ENCODE measurements around the gene RIMS1. TPM values are rescaled to one million over a fixed set of nuclear protein-coding genes. Genes with fewer than 3 reads are reported as not detected.

RIMS1 gene
- total and polyA plus RNA-seq, 2 donors (not counting 3 experiments of a cell fraction or from before 2014, with no cell fraction given): 0.15 TPM; not detected in 1

GRCh38 chr6:72410769-72411168 lies 524.4 kb downstream of the RIMS1 start:
- BruUV-seq (replicated peaks): no TSS peak
- no peaks in the 10 kb centered on the region for H3K9me1 ChIP-seq (replicated peaks; ENCODE audit: control insufficient read depth, extremely low read depth, insufficient read depth, low read length)
- H3K9ac ChIP-seq (replicated peaks; ENCODE audit: extremely low read depth, insufficient read depth, low read length): no peak overlapping the region
- CTCF ChIA-PET: interaction anchor here (0.7 to 11.0 kb wide), 14 partner anchors 9 to 916 kb away, joined by 3 to 278 read pairs (median 6); no protein-coding TSS in a partner anchor
- H2AFZ ChIP-seq (ENCODE audit: low read depth, low read length): no peak overlapping the region
- FAIRE-seq (no peak), DNase-seq (ENCODE audit: low read depth, low spot score) (no peak)
- H3K79me2 ChIP-seq (ENCODE audit: control insufficient read depth, insufficient read depth, low read length): no peaks in the 10 kb centered on the region
- H3K4me2 ChIP-seq (ENCODE audit: insufficient read depth, low read length): no peak overlapping the region
- H3K4me3 ChIP-seq (replicated peaks in 1 of 3; ENCODE audit: insufficient read depth in 1 of 3, low read depth in 1 of 3, low read length in 3 of 3): no peak overlapping the region
- TF ChIP-seq POLR2AphosphoS5 (IDR thresholded peaks at IDR 0.05; ENCODE audit: insufficient read depth, low read depth, low read length): no peak
- no peak for TF ChIP-seq CTCF (IDR thresholded peaks at IDR 0.05; ENCODE audit: extremely low read depth in 1 of 2, insufficient read depth in 1 of 2, low read depth in 1 of 2, low read length in 2 of 2)
- no peak for TF ChIP-seq EZH2 (IDR thresholded peaks at IDR 0.05; ENCODE audit: borderline replicate concordance, low read depth, low read length, severe bottlenecking)
- TF ChIP-seq GATA2 (IDR thresholded peaks at IDR 0.05; ENCODE audit: insufficient read depth, insufficient read length, low read depth, low read length): no peak
- TF ChIP-seq JUN (IDR thresholded peaks at IDR 0.05; ENCODE audit: borderline replicate concordance, insufficient read depth, insufficient read length, low read depth): no peak
- no peak for TF ChIP-seq MYC (IDR thresholded peaks at IDR 0.05; ENCODE audit: low read depth, low read length)
- no peak for TF ChIP-seq FOS (IDR thresholded peaks at IDR 0.05; ENCODE audit: borderline replicate concordance, insufficient read depth, low read length)
- TF ChIP-seq POLR2A (IDR thresholded peaks at IDR 0.05; ENCODE audit: low read depth, low read length): no peak
- no peak for TF ChIP-seq MAX (IDR thresholded peaks at IDR 0.05; ENCODE audit: insufficient read depth, insufficient read length)
- H4K20me1 ChIP-seq (replicated peaks; ENCODE audit: control insufficient read depth, extremely low read depth, insufficient read depth, low read length): no peaks in the 10 kb centered on the region
- POLR2A ChIA-PET: no interaction called here
- H3K36me3 ChIP-seq (ENCODE audit: control insufficient read depth in 2 of 2, extremely low read depth in 1 of 2, insufficient read depth in 2 of 2, low read length in 2 of 2): no peaks in the 10 kb centered on the region
- intact Hi-C loops (cut with micrococcal nuclease) (loop anchor here (5.0 kb wide), 1 partner anchor 212 kb away; the partner anchor contains the start of gene KCNQ5), dilution Hi-C loops (cut with MboI; ENCODE audit: extremely low pct_ligation_motif_present, low sequenced_read_pairs) (no loop called here)
- no peak overlapping the region for H3K27ac ChIP-seq (ENCODE audit: insufficient read depth, low read depth, low read length)
- no peaks in the 10 kb centered on the region for H3K4me1 ChIP-seq (ENCODE audit: control insufficient read depth, extremely low read depth, insufficient read depth, low read length)
- H3K9me3 ChIP-seq (replicated peaks; ENCODE audit: control insufficient read depth, insufficient read depth, low read length): no peaks in the 10 kb centered on the region
- peaks cover 9 to 12% of the 10 kb centered on the region in 2 experiments for H3K27me3 ChIP-seq (ENCODE audit: control insufficient read depth in 2 of 2, insufficient read depth in 2 of 2, low read length in 2 of 2)
